Stimulated activated CD4-positive, alpha-beta T cell treated with anti-CD3 and anti-CD28 coated beads, TNF-alpha, amount 100 ng/mL, for 24 hours (primary cell): ENCODE measurements around the gene SPATA31C1.
"Not testable (repeated sequence)": the region's sequence is repeated elsewhere in the genome, so short reads cannot be mapped to it uniquely, and the experiment has no call there.

Experiments
- DNase-seq, 3 experiments: peaks; one replicate each; pipeline ENCODE4 v3.0.0-alpha.2; 2020; ENCODE audit warnings: low read depth in 3 of 3

SPATA31C1 gene

DNA sequence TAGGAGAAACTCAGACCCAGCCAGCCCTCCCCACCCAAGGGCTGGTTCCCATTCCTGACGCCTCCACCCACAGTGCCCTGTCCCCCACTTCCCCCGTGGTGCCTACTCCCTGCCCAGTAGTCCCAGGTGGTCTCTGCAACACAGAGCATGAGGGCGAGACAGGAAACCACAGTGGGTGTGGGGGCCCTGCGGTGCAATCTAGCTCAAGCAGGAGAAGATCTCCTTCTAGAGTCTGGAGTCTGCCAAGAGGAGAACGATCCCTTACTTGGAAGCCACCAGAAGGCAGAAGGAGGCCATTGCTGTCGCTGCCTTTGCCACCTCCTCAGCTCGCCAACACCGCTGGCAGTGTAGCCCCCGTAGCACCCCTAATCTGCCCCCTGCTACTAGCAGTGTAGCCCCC, 20.2 kb downstream of the SPATA31C1 start:
- not testable (repeated sequence) for DNase-seq

DNA sequence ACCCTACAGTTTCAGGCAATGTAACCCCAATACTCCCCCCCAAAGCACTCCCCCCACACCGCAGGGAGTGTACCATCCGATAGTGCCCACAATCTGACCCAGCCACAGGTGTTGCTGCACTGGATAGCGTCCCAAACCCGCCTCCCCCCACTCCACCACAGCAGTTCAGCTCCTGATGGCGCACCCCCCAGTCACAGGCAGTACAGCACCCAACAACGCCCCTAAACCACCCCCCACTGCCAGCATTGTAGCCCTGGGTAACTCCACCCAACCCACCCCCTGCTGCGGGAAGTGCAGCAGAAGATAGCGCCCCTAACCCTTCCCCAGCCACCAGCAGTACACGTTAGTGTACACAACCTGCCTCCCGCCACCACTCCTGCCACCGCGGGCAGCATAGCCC, 20.6 kb downstream of the SPATA31C1 start:
- DNase-seq: not testable (repeated sequence)

DNA sequence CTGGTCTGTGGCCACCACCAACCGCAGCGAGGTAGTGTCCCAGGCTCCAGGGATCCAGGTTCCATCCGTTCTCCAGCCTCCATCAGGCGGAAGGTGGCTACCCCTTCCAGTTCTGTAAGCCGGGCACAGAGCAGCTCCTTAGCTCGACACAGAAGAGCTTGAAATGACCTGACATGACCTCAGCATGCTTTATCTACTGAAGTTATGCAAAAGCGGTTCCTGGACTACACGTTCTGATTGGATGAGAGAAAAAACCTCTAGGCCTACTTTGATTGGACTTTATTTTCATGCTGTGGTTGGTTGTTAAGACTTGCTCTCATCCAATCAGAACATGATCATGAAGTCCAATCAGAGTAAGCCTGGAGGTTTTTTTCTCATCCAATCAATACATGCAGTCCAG, 21.3 kb downstream of the SPATA31C1 start:
- DNase-seq: not testable (repeated sequence)

DNA sequence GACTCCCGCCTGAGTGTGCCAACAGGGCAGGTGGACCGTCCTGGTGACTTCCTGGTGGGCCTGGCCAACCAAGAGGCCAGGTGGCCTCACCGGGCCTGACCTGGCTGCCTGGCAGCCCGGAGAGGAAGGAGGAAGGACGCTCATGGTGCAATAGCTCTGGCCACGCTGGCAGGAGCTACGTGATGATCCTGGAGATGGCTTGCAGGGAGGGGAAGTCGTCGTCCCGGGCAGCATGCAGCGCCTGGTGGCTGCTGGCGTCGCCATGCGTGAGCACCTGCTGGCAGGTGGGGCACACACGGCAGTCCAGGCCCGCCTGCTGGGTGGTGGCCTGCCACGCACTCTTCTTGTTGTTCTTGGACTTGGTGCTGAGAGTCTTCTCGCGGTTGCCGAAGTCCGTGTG, 26.3 kb downstream of the SPATA31C1 start:
- DNase-seq: no peak

DNA sequence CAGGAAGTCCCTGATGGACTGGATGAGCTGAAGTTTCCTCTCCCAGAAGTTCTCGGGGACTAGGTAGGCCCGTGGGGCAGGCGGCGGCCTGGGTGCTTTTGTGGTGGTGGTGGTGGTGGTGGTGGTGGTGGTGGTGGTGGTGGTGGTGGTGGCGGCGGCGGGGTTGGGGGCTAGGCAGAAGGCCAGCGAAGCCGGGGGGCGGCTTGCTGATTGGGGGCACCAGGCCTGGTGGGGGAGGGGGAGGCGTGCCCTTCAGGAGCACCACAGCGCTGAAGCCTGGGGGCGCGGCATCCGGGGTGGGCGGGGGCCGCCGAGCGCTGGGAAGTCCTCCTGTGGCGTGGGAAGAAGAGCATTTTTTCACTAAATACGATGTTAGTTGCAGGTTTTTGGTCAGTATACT, 26.9 kb downstream of the SPATA31C1 start:
- no peak for DNase-seq

DNA sequence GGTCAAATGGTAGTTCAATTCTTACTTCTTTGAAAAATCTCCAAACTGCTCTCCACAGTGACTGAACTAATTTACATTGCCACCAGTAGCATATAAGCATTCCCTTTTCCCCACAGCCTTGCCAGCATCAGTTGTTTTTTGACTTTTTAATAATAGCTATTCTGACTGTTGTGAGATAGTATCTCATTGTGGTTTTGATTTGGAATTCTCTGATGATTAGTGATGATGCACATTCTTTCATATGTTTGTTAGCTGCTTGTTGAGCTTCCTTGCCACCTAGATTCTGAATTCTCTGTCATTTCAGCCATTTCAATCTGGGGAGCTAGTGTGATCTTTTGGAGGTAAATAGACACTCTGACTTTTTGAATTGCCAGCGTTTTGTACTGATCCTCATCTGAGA, 32.5 kb downstream of the SPATA31C1 start:
- DNase-seq: no peak

DNA sequence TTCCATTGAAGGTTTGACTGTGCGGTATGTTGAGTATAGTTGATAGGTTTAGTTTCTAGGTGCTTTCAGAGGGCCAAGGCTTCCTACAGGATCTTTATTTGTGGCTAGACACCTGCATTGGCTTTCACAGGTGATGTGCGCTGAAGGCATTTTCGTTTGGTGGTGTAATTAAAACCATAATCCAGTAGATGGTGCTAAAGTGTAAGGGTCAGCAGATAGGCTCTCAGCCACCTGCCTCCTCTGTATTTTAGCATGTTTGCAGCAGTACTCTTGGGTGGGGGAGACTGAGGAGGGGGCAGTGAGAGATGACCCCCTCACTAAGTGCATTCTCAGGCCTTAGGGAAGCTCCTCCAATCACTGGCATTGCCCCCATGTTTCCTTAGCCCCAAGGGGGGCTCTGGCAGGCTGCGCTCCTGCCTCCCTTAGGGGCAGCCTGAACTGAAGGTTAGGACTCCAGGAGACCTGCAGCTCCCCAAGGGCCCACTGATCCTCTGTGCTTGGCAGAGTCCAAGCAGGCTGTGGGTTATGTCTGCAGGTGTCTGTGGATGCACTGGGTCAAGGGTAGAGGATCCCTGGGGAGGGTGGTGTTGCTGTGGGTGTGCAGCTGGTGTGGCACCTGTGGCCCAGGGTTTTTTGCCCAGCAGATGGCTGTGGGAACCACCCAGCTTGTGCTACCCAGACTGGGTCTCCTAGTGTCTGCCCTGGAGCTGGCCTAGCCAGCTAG, 33.2 kb downstream of the SPATA31C1 start:
- DNase-seq: no peak

DNA sequence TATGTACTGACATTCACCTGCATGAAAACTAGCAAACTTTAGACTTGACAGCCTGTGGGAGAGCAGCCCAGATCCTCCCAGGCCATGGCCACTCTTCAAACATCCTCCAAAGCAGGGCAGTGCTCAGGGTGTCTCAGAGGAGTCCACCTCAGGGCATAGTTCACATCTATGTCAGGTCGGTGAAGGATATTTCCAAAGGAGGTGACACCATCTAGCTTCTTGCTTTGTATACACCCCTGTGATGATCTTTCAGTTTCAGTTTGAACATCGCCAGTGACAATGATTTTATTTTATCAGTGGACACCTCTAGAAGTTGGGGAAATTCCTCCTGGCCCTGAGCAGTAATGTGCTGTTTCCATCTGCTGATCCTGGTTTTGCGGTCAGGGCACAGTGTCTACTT, 36.5 kb downstream of the SPATA31C1 start:
- DNase-seq: no peak

DNA sequence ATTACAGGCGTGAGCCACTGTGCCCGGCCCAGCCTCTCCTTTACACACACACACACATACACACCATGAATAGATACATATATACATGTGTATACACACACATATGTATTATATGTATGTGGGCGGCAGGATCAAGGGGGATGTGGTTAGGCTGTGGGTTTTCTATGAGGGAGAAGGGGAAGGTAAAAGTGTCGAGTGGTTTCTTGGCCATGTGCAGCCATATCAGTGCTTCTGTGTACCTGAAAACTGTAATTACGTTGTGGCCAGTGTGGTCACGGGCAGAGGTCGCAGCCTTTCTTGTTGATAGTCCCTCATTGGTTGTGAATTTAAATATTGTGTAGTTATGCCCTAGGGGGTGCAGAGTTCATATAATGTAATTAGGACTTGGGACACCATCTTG, 40.1 kb downstream of the SPATA31C1 start:
- no peak for DNase-seq

DNA sequence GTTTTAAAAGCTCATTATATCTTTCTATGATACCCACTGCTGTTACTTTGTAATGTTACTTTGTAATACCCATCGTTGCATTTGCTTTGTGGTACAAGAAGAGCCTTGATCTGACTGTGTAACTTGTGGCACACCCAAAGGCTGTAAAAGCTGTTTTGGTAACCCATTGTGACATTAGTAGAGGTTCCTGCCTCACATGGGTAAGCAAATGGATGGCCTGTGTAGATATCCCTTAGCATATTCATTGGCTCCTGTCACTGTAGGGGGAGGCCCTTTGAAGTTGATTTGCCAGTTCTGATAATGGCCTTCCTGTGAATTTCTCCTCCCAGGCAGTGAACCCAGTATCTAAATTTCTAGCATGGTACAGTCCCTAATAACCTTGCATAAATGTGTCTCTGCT, 40.8 kb downstream of the SPATA31C1 start:
- no peak for DNase-seq

DNA sequence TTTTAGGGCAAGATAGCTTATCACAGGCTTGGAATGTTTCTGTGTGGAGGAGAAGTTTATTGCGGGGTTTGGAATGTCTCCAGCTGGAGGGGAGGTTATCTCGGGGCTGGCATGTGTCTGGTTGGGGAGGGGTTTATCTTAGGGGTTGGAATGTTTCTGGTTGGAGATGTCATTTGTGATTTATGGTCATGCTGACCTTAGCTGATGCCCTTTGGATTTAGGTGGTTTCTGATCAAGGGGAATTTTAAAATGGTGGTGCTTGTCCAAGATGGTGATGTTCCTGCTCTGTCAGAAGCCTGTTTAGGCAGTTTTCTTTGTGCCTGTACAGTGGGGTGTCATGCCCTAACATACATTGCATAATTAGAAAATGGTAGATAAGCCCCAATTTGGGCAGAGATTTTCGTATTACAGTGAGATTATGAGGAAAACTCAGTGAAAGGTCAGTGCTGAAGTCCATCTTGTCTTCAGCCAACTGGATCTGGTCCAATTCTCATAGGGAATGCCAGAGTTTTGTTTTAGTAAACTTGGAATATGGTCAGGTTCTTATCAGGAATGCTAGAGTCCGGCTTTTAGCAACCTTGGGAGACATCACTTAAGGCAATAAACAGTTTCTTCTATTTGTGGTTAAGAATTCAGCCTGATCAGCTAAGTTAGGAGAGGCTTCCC, 42.3 kb downstream of the SPATA31C1 start:
- no peak for DNase-seq

DNA sequence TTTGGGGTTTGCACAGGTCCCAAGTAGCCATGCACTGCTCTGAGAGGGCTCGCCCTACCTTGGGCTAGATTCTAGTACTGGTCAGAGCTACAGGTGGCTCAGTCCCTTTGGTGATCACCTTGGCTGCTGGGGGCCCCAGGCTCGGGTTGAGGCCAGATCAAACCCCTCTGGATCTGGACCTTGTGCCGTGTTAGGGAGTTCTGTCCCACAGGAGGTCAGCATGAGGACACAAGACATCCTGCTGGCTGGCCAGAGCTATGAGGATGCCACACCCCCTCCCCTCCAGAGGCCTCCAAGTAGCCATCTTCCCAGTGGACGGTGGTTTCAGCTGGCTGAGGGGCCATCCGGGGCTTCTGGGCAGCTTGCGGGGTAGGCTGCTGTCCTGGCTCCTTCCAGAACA, 46.0 kb downstream of the SPATA31C1 start:
- no peak for DNase-seq

DNA sequence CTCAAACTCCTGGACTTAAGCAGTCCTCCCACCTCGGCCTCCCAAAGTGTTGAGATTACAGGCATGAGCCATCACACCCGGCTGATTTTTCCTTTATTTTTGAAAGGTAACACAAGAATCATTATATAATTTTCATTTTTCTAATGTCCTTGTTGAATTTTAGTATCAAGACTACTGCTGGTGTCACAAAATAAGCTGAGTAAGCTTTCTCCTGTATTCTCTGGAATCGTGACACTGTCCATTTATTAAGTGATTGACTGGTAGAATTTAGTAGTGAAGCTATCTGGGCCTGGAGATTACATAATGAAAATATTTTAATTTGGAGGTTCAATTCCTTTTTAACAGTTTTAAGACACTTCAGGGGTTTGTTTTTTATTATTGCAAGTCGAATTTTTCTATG, 47.1 kb downstream of the SPATA31C1 start:
- DNase-seq: no peak

DNA sequence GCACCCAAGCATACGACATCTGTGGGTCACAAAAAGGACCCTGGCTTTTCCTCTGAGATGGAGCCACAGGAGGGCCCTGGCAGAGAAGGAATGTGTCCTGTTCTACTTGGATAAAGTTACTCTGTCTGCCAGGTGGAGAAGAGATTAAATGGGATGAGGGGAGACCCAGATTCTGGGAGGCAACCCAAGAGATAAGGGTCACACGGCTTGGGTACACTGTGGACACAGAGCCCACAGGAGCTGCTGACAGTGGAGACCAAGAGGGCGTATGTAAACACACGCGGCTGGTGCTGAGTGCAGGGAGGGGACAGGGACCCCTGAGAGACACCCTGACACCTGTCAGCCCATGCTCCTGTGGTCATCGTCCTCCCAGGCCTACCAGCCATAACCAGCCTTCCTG, 50.4 kb downstream of the SPATA31C1 start:
- no peak for DNase-seq

DNA sequence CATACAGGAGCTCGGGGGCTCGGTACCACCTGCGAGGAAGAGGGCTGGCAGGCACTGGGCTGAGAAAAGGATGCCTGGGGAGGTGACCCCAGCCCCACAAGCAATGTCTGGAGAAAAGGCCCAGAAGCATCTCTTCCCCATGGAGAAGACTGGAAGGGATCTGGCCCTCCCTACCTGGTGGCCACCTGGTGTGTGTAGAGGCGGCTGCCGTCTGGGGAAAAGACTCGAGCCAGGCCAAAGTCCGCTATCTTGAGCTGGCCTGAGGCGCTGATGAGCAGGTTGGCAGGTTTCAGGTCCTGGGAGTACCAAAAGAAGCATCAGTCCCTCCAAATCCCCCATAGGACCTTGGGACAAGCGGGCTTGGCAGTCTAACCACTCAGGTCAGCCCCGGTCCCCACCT, 52.8 kb downstream of the SPATA31C1 start:
- DNase-seq: no peak

DNA sequence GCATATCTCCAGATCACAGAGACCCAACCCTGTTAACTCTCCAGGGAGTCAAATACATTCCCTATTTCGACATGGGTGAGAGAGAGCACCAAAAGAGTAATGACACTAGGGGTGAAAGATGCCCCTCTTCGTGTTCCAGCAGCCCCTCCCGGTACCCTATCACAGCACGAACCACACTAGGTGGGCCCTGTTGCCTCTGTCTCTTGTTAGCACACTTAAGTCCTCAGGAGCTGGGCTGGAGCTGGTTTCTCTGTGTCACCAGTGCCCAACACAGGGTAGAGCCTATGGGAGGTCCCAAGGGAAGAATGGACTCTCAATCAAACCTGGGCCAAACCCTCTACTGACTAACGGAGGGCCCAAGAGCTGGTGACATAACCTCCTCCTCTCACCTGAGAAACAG, 55.4 kb downstream of the SPATA31C1 start:
- no peak for DNase-seq
